DLD1 (cell line): ENCODE results near the gene AKNA.

Experiments used
- in situ Hi-C: cut with HindIII; loops from 2 replicates; pipeline ENCODE4 v1.10.0; 2017; ENCODE audit warnings: low sequenced_read_pairs

The AKNA gene

GRCh38 chr9:114382699-114383520 is 4.9 kb downstream of the AKNA start:
- in situ Hi-C loops = no loop called here

- in situ Hi-C loops = no loop called here
These were observed 8.9 kb downstream of the AKNA start for GRCh38 chr9:114378883-114379282.

- in situ Hi-C loops = no loop called here
These were observed 9.8 kb downstream of the AKNA start for GRCh38 chr9:114378016-114378415.

- in situ Hi-C loops = no loop called here
These were observed 11.0 kb downstream of the AKNA start for GRCh38 chr9:114376586-114377445.

- in situ Hi-C loops = no loop called here
These were observed 12.2 kb downstream of the AKNA start for GRCh38 chr9:114375386-114376175.

GRCh38 chr9:114374936-114375335 is 12.8 kb downstream of the AKNA start:
- in situ Hi-C loops = no loop called here

GRCh38 chr9:114373960-114374730 is 13.6 kb downstream of the AKNA start:
- in situ Hi-C loops = no loop called here

- in situ Hi-C loops = no loop called here
These were observed 14.8 kb downstream of the AKNA start for GRCh38 chr9:114372921-114373448.

- in situ Hi-C loops = no loop called here
These were observed 15.5 kb downstream of the AKNA start for GRCh38 chr9:114371973-114372917.

- in situ Hi-C loops = no loop called here
These were observed 16.3 kb downstream of the AKNA start for GRCh38 chr9:114371343-114371944.

GRCh38 chr9:114370968-114371320 is 16.8 kb downstream of the AKNA start:
- in situ Hi-C loops = no loop called here

GRCh38 chr9:114370251-114370967 is 17.4 kb downstream of the AKNA start:
- in situ Hi-C loops = no loop called here

GRCh38 chr9:114369216-114370130 is 18.3 kb downstream of the AKNA start:
- in situ Hi-C loops = no loop called here

- in situ Hi-C loops = no loop called here
These were observed 19.8 kb downstream of the AKNA start for GRCh38 chr9:114367772-114368569.

GRCh38 chr9:114367366-114367765 is 20.4 kb downstream of the AKNA start:
- in situ Hi-C loops = no loop called here
